Thoracic aorta (tissue), 2 donors: ENCODE measurements around the gene LETMD1. TPM values are rescaled to one million over a fixed set of nuclear protein-coding genes. Genes with fewer than 3 reads are reported as not detected.
"Not testable (repeated sequence)": the region's sequence is repeated elsewhere in the genome, so short reads cannot be mapped to it uniquely, and the experiment has no call there.

ENCODE experiments used
- ATAC-seq: fragments of 150-250 bp; one replicate; pipeline ENCODE4 v1.8.0; 2017; ENCODE audit warnings: low read depth; ENCODE audit not compliant: insufficient number of reproducible peaks, low FRiP score
- DNase-seq: peaks from one replicate; pipeline ENCODE4 v3.0.0-alpha.2; 2020; ENCODE audit warnings: low spot score
- H3K27ac ChIP-seq, 2 donors: fragments of 200-600 bp; sonication (generic); 1 replicate in 1 of 2; 2 replicates in 1 of 2; pipeline ENCODE4 v1.5.1; 2016; ENCODE audit warnings: mild to moderate bottlenecking in 2 of 2, moderate library complexity in 2 of 2
- H3K27me3 ChIP-seq: fragments of 200-600 bp; sonication (generic); replicated peaks from 2 replicates; pipeline ENCODE4 v1.6.0; 2016; ENCODE audit warnings: mild to moderate bottlenecking; ENCODE audit not compliant: insufficient read depth
- H3K36me3 ChIP-seq: fragments of 200-600 bp; sonication (generic); one replicate; pipeline ENCODE4 v1.5.1; 2016
- H3K4me1 ChIP-seq, 2 donors: fragments of 200-600 bp; sonication (generic); 1 replicate in 1 of 2; 2 replicates in 1 of 2; pipeline versions ENCODE4 v1.5.1 to v1.6.0; 2016; ENCODE audit warnings: low read depth in 2 of 2, mild to moderate bottlenecking in 1 of 2; ENCODE audit not compliant: control insufficient read depth in 1 of 2
- H3K4me3 ChIP-seq: fragments of 200-600 bp; sonication (generic); 2 replicates; pipeline ENCODE4 v1.5.1; 2016; ENCODE audit warnings: mild to moderate bottlenecking
- H3K9me3 ChIP-seq: fragments of 200-600 bp; sonication (generic); 2 replicates; pipeline ENCODE4 v1.5.1; 2016
- total RNA-seq, 2 donors: library from RNA; depleted of rRNA; stranded (reverse); fragments of >200 nt; gene quantifications; one replicate each; pipeline versions ENCODE4 v1.1.0 to v1.2.3, GENCODE V29; 2016
- TF ChIP-seq, protein P1 (sequence below): fragments of 200-600 bp; sonication (generic); IDR thresholded peaks from one replicate; pipeline ENCODE4 v1.5.1; 2019; ENCODE audit warnings: antibody characterized with exemption

Gene LETMD1
- total RNA-seq, 2 donors from 2014 or later: 42.4 to 52.1 TPM

DNA sequence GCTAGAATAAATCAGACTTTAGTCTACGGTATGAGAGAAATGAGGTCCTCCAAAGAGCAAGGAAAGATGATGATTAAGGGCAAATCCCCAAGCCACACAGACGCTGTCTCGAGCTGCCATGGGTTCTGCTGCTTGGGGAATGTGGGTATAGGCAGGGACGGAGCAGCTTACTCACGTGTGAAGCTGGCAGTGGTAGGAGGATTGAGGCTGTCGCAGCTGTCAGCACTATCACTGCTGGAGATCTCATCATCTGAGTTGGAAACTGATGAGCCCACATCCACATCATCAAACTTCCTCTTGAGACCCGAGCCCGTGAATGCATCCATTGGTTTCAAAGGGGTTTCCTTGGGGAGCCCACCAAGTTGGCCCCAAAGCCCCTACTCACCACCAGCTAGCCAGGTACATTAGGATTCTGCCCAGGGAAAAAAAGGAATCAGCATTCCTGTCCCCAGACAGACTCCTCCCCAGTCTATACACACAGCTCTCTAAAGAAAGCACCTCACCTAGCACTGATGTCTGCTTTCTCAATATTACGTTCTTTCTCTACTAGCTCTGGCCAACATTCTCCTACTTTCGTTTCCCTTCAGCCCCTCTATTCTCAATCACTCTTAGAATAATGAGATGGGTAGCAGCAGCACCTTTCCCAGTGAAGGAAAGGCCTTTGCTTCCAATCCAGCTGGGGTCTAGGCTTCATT lies 28.3 kb downstream of the LETMD1 start:
- Histone ChIP-seq H3K4me1 (peaks cover 17 to 30% of the 10 kb centered on the region in 2 donors), H3K27me3 (no peaks in the 10 kb centered on the region)
- TF ChIP-seq, protein P1, sequence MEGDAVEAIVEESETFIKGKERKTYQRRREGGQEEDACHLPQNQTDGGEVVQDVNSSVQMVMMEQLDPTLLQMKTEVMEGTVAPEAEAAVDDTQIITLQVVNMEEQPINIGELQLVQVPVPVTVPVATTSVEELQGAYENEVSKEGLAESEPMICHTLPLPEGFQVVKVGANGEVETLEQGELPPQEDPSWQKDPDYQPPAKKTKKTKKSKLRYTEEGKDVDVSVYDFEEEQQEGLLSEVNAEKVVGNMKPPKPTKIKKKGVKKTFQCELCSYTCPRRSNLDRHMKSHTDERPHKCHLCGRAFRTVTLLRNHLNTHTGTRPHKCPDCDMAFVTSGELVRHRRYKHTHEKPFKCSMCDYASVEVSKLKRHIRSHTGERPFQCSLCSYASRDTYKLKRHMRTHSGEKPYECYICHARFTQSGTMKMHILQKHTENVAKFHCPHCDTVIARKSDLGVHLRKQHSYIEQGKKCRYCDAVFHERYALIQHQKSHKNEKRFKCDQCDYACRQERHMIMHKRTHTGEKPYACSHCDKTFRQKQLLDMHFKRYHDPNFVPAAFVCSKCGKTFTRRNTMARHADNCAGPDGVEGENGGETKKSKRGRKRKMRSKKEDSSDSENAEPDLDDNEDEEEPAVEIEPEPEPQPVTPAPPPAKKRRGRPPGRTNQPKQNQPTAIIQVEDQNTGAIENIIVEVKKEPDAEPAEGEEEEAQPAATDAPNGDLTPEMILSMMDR: no peak

DNA sequence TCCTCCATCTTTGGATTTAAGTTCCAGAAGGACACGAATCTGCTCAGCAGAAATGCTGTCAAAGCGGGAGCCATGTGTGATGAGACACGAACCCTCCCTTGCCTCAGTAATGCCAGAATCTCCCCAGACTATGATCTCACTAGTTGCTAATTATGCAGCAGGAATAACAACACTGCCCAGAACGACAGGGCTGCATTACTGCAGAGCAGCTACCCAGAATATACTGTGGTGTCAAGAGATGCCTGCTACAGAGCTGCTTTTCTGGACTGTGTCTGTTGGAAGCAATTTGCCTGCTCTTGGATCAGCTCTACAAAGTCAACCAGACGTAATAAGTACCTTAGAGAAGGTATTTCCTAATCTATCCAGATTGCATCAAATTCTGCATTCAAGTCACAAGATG lies 29.8 kb downstream of the LETMD1 start:
- Histone ChIP-seq H3K36me3 (peaks cover 19% of the 10 kb centered on the region), H3K27me3 (no peaks in the 10 kb centered on the region), H3K9me3 (no peaks in the 10 kb centered on the region), H3K4me3 (no peak overlapping the region), H3K4me1 (peaks cover 21 to 41% of the 10 kb centered on the region in 2 donors), H3K27ac (no peak overlapping the region)
- TF ChIP-seq, protein P1: no peak
- DNase-seq (no peak), ATAC-seq (no peak)

More for the DNA sequence above, 28.3 kb downstream of the LETMD1 start:
- ATAC-seq: no peak
- H3K27ac ChIP-seq: no peak overlapping the region
- no peaks in the 10 kb centered on the region for H3K9me3 ChIP-seq
- peaks cover 27% of the 10 kb centered on the region for H3K36me3 ChIP-seq
- H3K4me3 ChIP-seq: no peak overlapping the region
- DNase-seq: no peak

DNA sequence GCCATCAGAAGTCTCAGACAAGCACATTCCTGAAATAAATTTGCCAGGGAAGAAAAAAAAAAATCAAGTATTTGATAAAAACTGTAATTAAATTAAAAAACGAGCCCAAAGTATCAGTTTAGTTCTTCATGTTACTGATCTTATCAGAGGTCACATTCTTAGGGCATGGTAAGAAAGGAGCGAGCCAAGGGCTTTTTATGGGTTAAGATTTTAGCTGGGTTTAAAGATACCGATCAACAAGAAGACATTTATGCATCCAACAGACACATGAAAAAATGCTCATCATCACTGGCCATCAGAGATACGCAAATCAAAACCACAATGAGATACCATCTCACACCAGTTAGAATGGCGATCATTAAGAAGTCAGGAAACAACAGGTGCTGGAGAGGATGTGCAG lies 30.2 kb downstream of the LETMD1 start:
- H3K4me3 ChIP-seq, H3K9me3 ChIP-seq, H3K27ac ChIP-seq, ATAC-seq, H3K27me3 ChIP-seq, DNase-seq: not testable (repeated sequence)
- Histone ChIP-seq H3K36me3 (peaks cover 15% of the 10 kb centered on the region), H3K4me1 (peaks cover 21 to 41% of the 10 kb centered on the region in 2 donors)

DNA sequence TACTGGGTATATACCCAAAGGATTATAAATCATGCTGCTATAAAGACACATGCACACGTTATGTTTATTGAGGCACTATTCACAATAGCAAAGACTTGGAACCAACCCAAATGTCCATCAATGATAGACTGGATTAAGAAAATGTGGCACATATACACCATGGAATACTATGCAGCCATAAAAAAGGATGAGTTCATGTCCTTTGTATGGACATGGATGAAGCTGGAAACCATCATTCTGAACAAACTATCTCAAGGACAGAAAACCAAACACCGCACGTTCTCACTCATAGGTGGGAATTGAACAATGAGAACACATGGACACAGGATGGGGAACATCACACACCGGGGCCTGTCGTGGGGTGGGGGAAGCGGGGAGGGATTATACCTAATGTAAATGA lies 30.7 kb downstream of the LETMD1 start:
- H3K4me3 ChIP-seq, DNase-seq, H3K36me3 ChIP-seq, H3K9me3 ChIP-seq, H3K27ac ChIP-seq, H3K27me3 ChIP-seq, ATAC-seq: not testable (repeated sequence)
- peaks cover 21 to 43% of the 10 kb centered on the region in 2 donors for H3K4me1 ChIP-seq

DNA sequence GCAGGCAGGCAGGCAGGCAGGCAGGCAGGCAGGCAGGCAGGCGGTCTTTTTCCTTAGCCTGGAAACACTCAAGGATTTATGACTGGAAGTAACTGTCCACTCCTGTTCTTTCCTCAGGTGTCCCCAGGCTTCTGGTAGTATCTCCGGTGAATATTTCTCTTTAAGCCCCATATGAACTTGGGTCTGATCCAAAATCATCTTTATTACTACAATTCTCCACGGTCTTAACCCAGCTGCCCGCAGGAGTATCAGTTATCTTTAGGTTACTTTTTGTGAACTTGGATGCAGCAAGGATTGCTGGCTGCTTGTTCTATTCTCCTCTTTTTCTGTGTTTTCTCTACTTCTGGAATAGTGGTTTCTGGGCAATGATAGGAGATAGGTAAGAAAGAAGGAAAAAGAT lies 32.0 kb downstream of the LETMD1 start:
- no peaks in the 10 kb centered on the region for H3K9me3 ChIP-seq
- H3K27ac ChIP-seq: no peak overlapping the region
- peaks cover 21 to 44% of the 10 kb centered on the region in 2 donors for H3K4me1 ChIP-seq
- TF ChIP-seq, protein P1: no peak
- H3K4me3 ChIP-seq: no peak overlapping the region
- ATAC-seq (no peak), DNase-seq (no peak)
- H3K36me3 ChIP-seq: peaks cover 4% of the 10 kb centered on the region
- H3K27me3 ChIP-seq: no peaks in the 10 kb centered on the region

DNA sequence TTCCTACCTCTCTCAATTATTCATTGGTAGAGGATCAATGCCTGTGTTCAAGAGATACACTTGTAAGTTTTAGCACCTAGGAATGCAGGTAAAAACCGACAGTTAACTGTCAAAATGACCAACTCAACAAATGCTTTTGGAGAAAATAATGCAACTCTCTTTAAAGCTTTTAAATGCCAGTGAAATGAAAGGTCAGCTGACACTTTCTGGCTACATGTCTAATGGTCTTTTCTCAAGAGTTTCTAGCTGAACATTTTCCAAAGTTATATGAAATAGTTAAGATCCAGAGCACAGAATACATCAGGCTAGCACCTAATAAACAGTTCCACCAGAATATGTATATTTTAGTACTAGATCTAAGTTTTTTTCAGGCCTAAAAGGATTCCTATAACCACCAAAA lies 33.3 kb downstream of the LETMD1 start:
- TF ChIP-seq, protein P1: no peak
- DNase-seq: no peak
- Histone ChIP-seq H3K36me3 (peaks cover 4% of the 10 kb centered on the region), H3K4me1 (peaks cover 17 to 39% of the 10 kb centered on the region in 2 donors), H3K27me3 (no peaks in the 10 kb centered on the region), H3K4me3 (no peak overlapping the region), H3K27ac (no peak overlapping the region), H3K9me3 (no peaks in the 10 kb centered on the region)
- no peak for ATAC-seq
